ENCODE data around the gene CAMK2A.

CAMK2A gene

GRCh38 chr5:150297236-150297890 is 7.8 kb upstream of the CAMK2A start:
- no peak overlapping the region for H3K4me3 ChIP-seq (ENCODE audit: low read length)
- no peak overlapping the region for H3K4me2 ChIP-seq (ENCODE audit: low read length)
- no peaks in the 10 kb centered on the region for H3K9me3 ChIP-seq (replicated peaks; ENCODE audit: low read length)
- peaks cover 7% of the 10 kb centered on the region for H3K27me3 ChIP-seq (ENCODE audit: control insufficient read depth, insufficient read depth, low read length)
- no peak overlapping the region for H3K9ac ChIP-seq (ENCODE audit: low read depth, low read length)
- peaks cover 37% of the 10 kb centered on the region for H3K4me1 ChIP-seq (ENCODE audit: control insufficient read depth, insufficient read depth, low read length)
- no peaks in the 10 kb centered on the region for H3K36me3 ChIP-seq (ENCODE audit: insufficient read depth, low read length)

- Histone ChIP-seq H3K4me1 (ENCODE audit: control insufficient read depth, insufficient read depth, low read length) (peaks cover 32% of the 10 kb centered on the region), H3K27me3 (ENCODE audit: control insufficient read depth, insufficient read depth, low read length) (peaks cover 7% of the 10 kb centered on the region), H3K9me3 (replicated peaks; ENCODE audit: low read length) (no peaks in the 10 kb centered on the region), H3K4me2 (ENCODE audit: low read length) (no peak overlapping the region), H3K4me3 (ENCODE audit: low read length) (no peak overlapping the region), H3K36me3 (ENCODE audit: insufficient read depth, low read length) (no peaks in the 10 kb centered on the region), H3K9ac (ENCODE audit: low read depth, low read length) (no peak overlapping the region)
These were observed 6.9 kb upstream of the CAMK2A start for GRCh38 chr5:150296496-150296895.

GRCh38 chr5:150295741-150296486 is 6.3 kb upstream of the CAMK2A start:
- no peak overlapping the region for H3K4me2 ChIP-seq (ENCODE audit: low read length)
- H3K9me3 ChIP-seq (replicated peaks; ENCODE audit: low read length) = no peaks in the 10 kb centered on the region
- peaks cover 7% of the 10 kb centered on the region for H3K27me3 ChIP-seq (ENCODE audit: control insufficient read depth, insufficient read depth, low read length)
- H3K36me3 ChIP-seq (ENCODE audit: insufficient read depth, low read length) = no peaks in the 10 kb centered on the region
- no peak overlapping the region for H3K9ac ChIP-seq (ENCODE audit: low read depth, low read length)
- H3K4me3 ChIP-seq (ENCODE audit: low read length) = no peak overlapping the region
- H3K4me1 ChIP-seq (ENCODE audit: control insufficient read depth, insufficient read depth, low read length) = peaks cover 28% of the 10 kb centered on the region

GRCh38 chr5:150295172-150295634 is 5.6 kb upstream of the CAMK2A start:
- H3K4me2 ChIP-seq (ENCODE audit: low read length) = peak overlapping the region; percentile 44
- no peak overlapping the region for H3K9ac ChIP-seq (ENCODE audit: low read depth, low read length)
- H3K27me3 ChIP-seq (ENCODE audit: control insufficient read depth, insufficient read depth, low read length) = peaks cover 7% of the 10 kb centered on the region
- no peaks in the 10 kb centered on the region for H3K9me3 ChIP-seq (replicated peaks; ENCODE audit: low read length)
- H3K4me3 ChIP-seq (ENCODE audit: low read length) = no peak overlapping the region
- peaks cover 27% of the 10 kb centered on the region for H3K4me1 ChIP-seq (ENCODE audit: control insufficient read depth, insufficient read depth, low read length)
- no peaks in the 10 kb centered on the region for H3K36me3 ChIP-seq (ENCODE audit: insufficient read depth, low read length)

- H3K4me1 ChIP-seq (ENCODE audit: control insufficient read depth, insufficient read depth, low read length) = peaks cover 24% of the 10 kb centered on the region
These were observed 5.0 kb upstream of the CAMK2A start for GRCh38 chr5:150294551-150295071.

GRCh38 chr5:150293091-150293941 is 3.7 kb upstream of the CAMK2A start:
- no peaks in the 10 kb centered on the region for H3K36me3 ChIP-seq (ENCODE audit: insufficient read depth, low read length)
- no peak overlapping the region for H3K4me2 ChIP-seq (ENCODE audit: low read length)
- peaks cover 10% of the 10 kb centered on the region for H3K27me3 ChIP-seq (ENCODE audit: control insufficient read depth, insufficient read depth, low read length)
- H3K4me3 ChIP-seq (ENCODE audit: low read length) = no peak overlapping the region
- H3K9ac ChIP-seq (ENCODE audit: low read depth, low read length) = no peak overlapping the region
- H3K9me3 ChIP-seq (replicated peaks; ENCODE audit: low read length) = no peaks in the 10 kb centered on the region
- peaks cover 13% of the 10 kb centered on the region for H3K4me1 ChIP-seq (ENCODE audit: control insufficient read depth, insufficient read depth, low read length)

More at GRCh38 chr5:150294551-150295071, 5.0 kb upstream of the CAMK2A start:
- H3K9ac ChIP-seq (ENCODE audit: low read depth, low read length) = no peak overlapping the region
- H3K4me3 ChIP-seq (ENCODE audit: low read length) = no peak overlapping the region
- H3K27me3 ChIP-seq (ENCODE audit: control insufficient read depth, insufficient read depth, low read length) = peaks cover 7% of the 10 kb centered on the region
- H3K36me3 ChIP-seq (ENCODE audit: insufficient read depth, low read length) = no peaks in the 10 kb centered on the region
- peak overlapping the region; percentile 44 for H3K4me2 ChIP-seq (ENCODE audit: low read length)
- no peaks in the 10 kb centered on the region for H3K9me3 ChIP-seq (replicated peaks; ENCODE audit: low read length)

- Histone ChIP-seq H3K9ac (ENCODE audit: low read depth, low read length) (no peak overlapping the region), H3K9me3 (replicated peaks; ENCODE audit: low read length) (no peaks in the 10 kb centered on the region), H3K4me1 (ENCODE audit: control insufficient read depth, insufficient read depth, low read length) (peaks cover 11% of the 10 kb centered on the region), H3K4me3 (ENCODE audit: low read length) (no peak overlapping the region), H3K36me3 (ENCODE audit: insufficient read depth, low read length) (no peaks in the 10 kb centered on the region), H3K27me3 (ENCODE audit: control insufficient read depth, insufficient read depth, low read length) (peaks cover 17% of the 10 kb centered on the region), H3K4me2 (ENCODE audit: low read length) (no peak overlapping the region)
These were observed 2.1 kb upstream of the CAMK2A start for GRCh38 chr5:150291388-150292385.

GRCh38 chr5:150288791-150289190 is 782 bp downstream of the CAMK2A start:
- Histone ChIP-seq H3K9ac (ENCODE audit: low read depth, low read length) (no peak overlapping the region), H3K4me3 (ENCODE audit: low read length) (no peak overlapping the region), H3K9me3 (replicated peaks; ENCODE audit: low read length) (no peaks in the 10 kb centered on the region), H3K4me2 (ENCODE audit: low read length) (no peak overlapping the region), H3K4me1 (ENCODE audit: control insufficient read depth, insufficient read depth, low read length) (no peaks in the 10 kb centered on the region), H3K27me3 (ENCODE audit: control insufficient read depth, insufficient read depth, low read length) (peaks cover 33% of the 10 kb centered on the region), H3K36me3 (ENCODE audit: insufficient read depth, low read length) (no peaks in the 10 kb centered on the region)

- Histone ChIP-seq H3K4me2 (ENCODE audit: low read length) (no peak overlapping the region), H3K36me3 (ENCODE audit: insufficient read depth, low read length) (no peaks in the 10 kb centered on the region), H3K4me3 (ENCODE audit: low read length) (no peak overlapping the region), H3K4me1 (ENCODE audit: control insufficient read depth, insufficient read depth, low read length) (no peaks in the 10 kb centered on the region), H3K9me3 (replicated peaks; ENCODE audit: low read length) (no peaks in the 10 kb centered on the region), H3K9ac (ENCODE audit: low read depth, low read length) (no peak overlapping the region), H3K27me3 (ENCODE audit: control insufficient read depth, insufficient read depth, low read length) (peaks cover 35% of the 10 kb centered on the region)
These were observed 1.2 kb downstream of the CAMK2A start for GRCh38 chr5:150288361-150288760.

- H3K4me3 ChIP-seq (ENCODE audit: low read length) = no peak overlapping the region
- no peaks in the 10 kb centered on the region for H3K9me3 ChIP-seq (replicated peaks; ENCODE audit: low read length)
- no peak overlapping the region for H3K4me2 ChIP-seq (ENCODE audit: low read length)
- no peaks in the 10 kb centered on the region for H3K4me1 ChIP-seq (ENCODE audit: control insufficient read depth, insufficient read depth, low read length)
- peaks cover 38% of the 10 kb centered on the region for H3K27me3 ChIP-seq (ENCODE audit: control insufficient read depth, insufficient read depth, low read length)
- H3K36me3 ChIP-seq (ENCODE audit: insufficient read depth, low read length) = no peaks in the 10 kb centered on the region
- no peak overlapping the region for H3K9ac ChIP-seq (ENCODE audit: low read depth, low read length)
These were observed 2.8 kb downstream of the CAMK2A start for GRCh38 chr5:150286820-150287219.

All from skeletal muscle satellite cell (primary cell).